Cardiac muscle cell (in vitro differentiated cells and primary cell): ENCODE measurements around the gene PTOV1. TPM values are rescaled to one million over a fixed set of nuclear protein-coding genes. Genes with fewer than 3 reads are reported as not detected.

Experiments used
- DNase-seq, 2 donors: peaks; one replicate each; pipeline versions ENCODE4 v3.0.0 to v3.0.0-alpha.2; 2010 to 2017; ENCODE audit warnings: low read depth in 1 of 2, low spot score in 1 of 2
- H3K27ac ChIP-seq: fragments of 200-600 bp; sonication (generic); 2 replicates; pipeline ENCODE4 v1.5.1; 2016
- H3K27me3 ChIP-seq: fragments of 200-600 bp; sonication (generic); 2 replicates; pipeline ENCODE4 v1.6.0; 2016; ENCODE audit warnings: control low read depth
- H3K36me3 ChIP-seq: fragments of 200-600 bp; sonication (generic); 2 replicates; pipeline ENCODE4 v1.5.1; 2016; ENCODE audit warnings: control low read depth
- H3K4me1 ChIP-seq: fragments of 200-600 bp; sonication (generic); 2 replicates; pipeline ENCODE4 v1.8.1; 2017; ENCODE audit warnings: low read depth, mild to moderate bottlenecking, mixed run types
- H3K4me3 ChIP-seq: fragments of 200-600 bp; sonication (generic); 2 replicates; pipeline ENCODE4 v1.5.1; 2016; ENCODE audit warnings: mild to moderate bottlenecking
- H3K9me3 ChIP-seq: fragments of 200-600 bp; sonication (generic); 2 replicates; pipeline ENCODE4 v1.5.1; 2017; ENCODE audit warnings: low read depth, mild to moderate bottlenecking, control low read depth
- polyA plus RNA-seq: library from polyadenylated mRNA; unstranded; fragments of >200 nt; fragmentation: Nextera tagmentation; extraction: Ambion mirVana; gene quantifications from 2 replicates; pipeline ENCODE4 v1.2.1, GENCODE V29; 2016
- total RNA-seq: library from RNA; depleted of rRNA; stranded (reverse); fragments of >200 nt; gene quantifications from 2 replicates; pipeline ENCODE4 v1.2.3, GENCODE V29; 2016
- TF ChIP-seq, protein P1 (sequence below): IDR thresholded peaks from 2 replicates; pipeline ENCODE4 v1.5.1; 2012; ENCODE audit warnings: low read depth, mild to moderate bottlenecking, low read length

The PTOV1 gene
- total and polyA plus RNA-seq, 2 experiments from 2014 or later: 290 to 583 TPM

DNA sequence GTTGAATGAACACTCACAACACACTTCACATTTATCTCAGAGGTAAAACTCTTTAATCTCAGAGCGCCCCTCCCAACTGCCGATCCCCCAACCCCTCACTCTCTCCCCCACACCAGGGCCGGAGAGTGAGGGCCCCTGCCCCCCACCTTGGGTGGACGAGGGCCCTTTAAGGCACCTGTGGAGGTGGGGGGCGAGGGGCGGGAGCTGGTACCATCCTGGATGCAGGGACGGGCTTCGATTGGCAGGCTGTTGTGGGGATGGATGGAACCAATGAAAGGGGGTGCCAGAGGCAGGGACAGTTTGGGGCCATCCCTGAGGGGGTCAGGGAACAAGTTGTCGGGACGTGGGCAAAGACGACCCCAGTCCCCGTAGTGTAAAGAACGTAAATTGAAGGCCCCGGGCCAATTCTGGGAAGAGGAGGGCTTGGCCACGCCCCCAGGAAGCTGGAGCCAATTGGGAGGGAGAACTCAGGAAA, 18.1 kb downstream of the PTOV1 start:
- H3K36me3 ChIP-seq: peaks cover under 1% of the 10 kb centered on the region
- peaks cover 11% of the 10 kb centered on the region for H3K4me1 ChIP-seq
- DNase-seq: no peak
- TF ChIP-seq, protein P1, sequence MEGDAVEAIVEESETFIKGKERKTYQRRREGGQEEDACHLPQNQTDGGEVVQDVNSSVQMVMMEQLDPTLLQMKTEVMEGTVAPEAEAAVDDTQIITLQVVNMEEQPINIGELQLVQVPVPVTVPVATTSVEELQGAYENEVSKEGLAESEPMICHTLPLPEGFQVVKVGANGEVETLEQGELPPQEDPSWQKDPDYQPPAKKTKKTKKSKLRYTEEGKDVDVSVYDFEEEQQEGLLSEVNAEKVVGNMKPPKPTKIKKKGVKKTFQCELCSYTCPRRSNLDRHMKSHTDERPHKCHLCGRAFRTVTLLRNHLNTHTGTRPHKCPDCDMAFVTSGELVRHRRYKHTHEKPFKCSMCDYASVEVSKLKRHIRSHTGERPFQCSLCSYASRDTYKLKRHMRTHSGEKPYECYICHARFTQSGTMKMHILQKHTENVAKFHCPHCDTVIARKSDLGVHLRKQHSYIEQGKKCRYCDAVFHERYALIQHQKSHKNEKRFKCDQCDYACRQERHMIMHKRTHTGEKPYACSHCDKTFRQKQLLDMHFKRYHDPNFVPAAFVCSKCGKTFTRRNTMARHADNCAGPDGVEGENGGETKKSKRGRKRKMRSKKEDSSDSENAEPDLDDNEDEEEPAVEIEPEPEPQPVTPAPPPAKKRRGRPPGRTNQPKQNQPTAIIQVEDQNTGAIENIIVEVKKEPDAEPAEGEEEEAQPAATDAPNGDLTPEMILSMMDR: no peak
- H3K27me3 ChIP-seq: no peaks in the 10 kb centered on the region
- peak overlapping the region; percentile 14 for H3K27ac ChIP-seq
- no peaks in the 10 kb centered on the region for H3K9me3 ChIP-seq
- peak overlapping the region; percentile 23 for H3K4me3 ChIP-seq

DNA sequence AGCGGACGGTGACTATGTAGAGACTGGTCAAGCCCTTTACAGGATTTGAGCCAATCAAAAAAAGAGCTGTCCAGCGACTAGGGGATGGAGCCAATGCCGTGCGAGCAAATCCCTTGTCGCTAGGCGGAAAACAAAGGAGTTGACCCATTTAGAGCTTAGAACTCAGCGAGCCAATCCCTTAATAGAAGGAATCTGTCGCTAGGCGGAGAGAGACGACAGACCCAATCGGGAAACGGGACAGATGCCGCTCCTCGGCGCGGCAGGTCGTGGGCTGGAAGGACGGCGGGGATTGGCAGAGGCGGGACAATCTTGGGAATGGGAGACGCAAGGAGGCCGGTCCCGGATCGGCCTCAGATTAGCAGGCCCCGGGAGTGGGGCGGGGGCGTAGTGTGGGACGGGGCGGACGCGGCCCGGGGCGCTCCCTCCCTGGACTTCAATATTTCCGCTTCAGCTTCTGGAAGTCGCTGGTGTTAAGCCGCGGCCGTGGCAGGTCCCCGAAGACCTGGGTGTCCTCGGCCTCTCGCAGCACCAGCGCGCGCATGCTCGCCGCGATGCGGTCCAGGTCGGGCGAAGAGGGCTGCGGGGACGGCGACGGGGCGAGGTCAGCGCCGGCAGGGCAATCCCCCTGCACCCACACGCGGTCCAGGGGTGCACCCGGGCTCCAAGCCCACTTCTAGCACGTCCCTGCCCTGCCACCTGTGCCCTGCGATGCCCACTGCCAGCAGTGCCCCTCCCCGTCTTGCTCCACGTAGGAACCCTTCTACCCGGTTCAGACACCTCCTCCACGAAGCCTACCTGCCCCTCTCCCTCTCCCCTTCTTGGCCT, 18.7 kb downstream of the PTOV1 start:
- Histone ChIP-seq H3K9me3 (no peaks in the 10 kb centered on the region), H3K27me3 (no peaks in the 10 kb centered on the region), H3K27ac (peak overlapping the region; percentile 82), H3K4me1 (peaks cover 11% of the 10 kb centered on the region), H3K36me3 (no peaks in the 10 kb centered on the region), H3K4me3 (peak overlapping the region; percentile 34)
- peak; percentile 99 to 100 for DNase-seq
- TF ChIP-seq, protein P1: peak; percentile 4

DNA sequence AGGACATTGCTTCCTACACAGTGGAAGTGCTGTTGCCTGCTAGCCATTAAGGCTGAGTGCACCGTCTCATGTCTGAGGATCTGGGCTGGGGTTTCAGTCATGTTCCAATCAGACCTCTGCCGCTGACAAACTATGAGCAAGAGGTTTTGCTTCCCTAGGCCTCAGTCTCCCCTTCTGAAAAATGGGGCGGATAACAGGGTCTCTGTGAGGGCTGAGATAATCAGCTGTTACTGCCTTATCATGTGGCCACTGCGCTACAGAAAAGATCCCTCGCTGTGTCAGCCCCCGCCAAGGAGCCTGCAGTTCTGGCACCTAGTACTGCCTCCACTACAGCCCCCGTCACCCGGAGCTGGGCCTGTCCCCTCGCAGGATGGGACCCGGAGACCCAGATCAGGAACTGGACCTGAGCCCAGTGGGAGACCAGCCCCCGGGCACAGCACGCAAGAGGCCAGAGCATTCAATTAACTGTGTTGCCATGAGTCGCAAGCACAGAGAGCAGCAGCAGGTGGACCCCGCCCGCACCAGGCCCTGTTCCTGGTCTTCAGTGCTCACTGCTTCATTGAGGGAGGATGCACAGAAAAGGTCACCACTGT, 19.4 kb downstream of the PTOV1 start:
- Histone ChIP-seq H3K4me3 (peak overlapping the region; percentile 34), H3K27me3 (no peaks in the 10 kb centered on the region), H3K27ac (peak overlapping the region; percentile 82), H3K4me1 (peaks cover 11% of the 10 kb centered on the region), H3K9me3 (no peaks in the 10 kb centered on the region), H3K36me3 (no peaks in the 10 kb centered on the region)
- DNase-seq: no peak
- TF ChIP-seq, protein P1: no peak

DNA sequence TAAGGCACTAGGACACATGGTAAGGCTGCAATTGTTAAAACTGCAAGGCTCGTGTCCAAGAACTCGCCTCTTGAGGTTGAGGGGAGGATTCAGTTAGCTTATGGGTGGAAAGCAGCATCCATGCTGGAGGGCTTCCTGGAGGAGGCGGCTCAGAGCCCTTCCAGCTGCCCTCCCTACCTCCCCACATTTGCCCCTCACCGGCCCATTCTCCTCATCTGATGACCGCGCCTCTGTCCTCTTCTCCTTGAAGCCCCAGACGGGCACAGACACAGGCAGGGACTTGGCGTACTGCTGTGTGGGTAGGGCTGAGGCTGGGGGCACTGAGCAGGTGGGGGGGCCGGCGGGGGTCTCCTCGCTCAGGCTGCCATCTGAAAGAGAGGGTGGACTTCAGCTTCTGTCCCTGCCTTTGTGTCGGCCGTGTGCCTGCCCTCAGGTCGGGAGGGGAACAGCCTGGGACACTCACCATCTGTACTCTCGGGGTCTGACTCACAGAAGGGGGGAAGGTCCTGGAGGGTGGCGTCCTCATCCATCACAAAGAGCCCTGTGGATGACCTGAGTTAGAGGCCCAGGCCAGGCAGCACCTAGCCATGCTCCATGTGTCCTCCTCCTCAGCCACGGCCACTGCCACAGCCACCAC, 20.5 kb downstream of the PTOV1 start:
- Histone ChIP-seq H3K9me3 (no peaks in the 10 kb centered on the region), H3K27ac (no peak overlapping the region), H3K27me3 (no peaks in the 10 kb centered on the region), H3K36me3 (no peaks in the 10 kb centered on the region), H3K4me3 (no peak overlapping the region), H3K4me1 (peaks cover 2% of the 10 kb centered on the region)
- no peak for DNase-seq
- TF ChIP-seq, protein P1: no peak

DNA sequence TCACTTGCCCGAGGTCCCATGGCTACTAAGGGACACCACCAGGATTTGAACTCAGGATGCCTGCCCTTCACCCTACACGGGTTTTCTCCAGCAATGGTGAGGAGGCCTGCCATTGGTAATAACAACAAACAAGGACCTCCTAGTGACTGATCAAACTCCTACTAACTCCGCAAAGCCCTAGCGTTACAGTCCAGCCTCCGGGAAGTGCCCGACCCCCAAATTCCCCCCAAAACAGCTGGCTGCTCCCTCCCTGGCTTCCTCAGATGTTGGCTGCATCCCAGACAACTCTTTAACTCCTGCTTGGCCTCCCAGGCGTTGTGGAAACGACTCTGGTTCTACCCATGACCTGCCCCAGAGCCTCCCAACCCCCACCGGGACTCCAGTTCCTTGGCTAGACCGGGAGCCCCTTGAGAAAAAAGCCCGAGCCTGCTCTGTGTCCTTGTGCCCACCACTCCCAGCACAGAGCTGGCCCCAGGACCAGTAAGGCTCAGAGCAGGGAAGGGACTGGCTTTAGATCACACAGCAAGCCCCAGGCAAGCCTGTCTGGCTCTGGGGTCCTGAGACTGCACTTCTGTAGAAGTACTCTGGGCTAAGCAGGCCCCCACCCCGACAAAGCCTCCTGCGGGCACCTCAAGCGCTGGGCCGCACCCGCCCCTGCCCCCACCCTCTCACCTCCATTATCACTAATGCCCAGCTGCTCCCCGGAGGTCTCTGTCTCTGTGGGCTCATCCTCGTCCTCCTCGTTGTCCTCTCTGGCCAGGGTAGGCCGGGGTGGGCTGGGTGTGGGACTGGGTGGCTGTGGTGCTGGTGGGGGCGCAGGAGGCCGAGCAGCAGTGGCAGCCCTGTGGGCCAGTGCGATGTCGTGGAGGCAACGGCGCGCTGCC, 21.5 kb downstream of the PTOV1 start:
- no peak for DNase-seq
- H3K27me3 ChIP-seq: no peaks in the 10 kb centered on the region
- no peaks in the 10 kb centered on the region for H3K9me3 ChIP-seq
- no peak overlapping the region for H3K4me3 ChIP-seq
- no peaks in the 10 kb centered on the region for H3K36me3 ChIP-seq
- TF ChIP-seq, protein P1: no peak
- no peaks in the 10 kb centered on the region for H3K4me1 ChIP-seq
- H3K27ac ChIP-seq: no peak overlapping the region
